Measurements from ENCODE around the gene CDK8.

The CDK8 gene

GRCh38 chr13:26327940-26328725 lies 74.2 kb downstream of the CDK8 start:
- Histone ChIP-seq H3K4me3 (ENCODE audit: low read depth, low read length) (no peak overlapping the region), H3K27me3 (ENCODE audit: insufficient read depth, low read length) (no peaks in the 10 kb centered on the region), H3K79me2 (ENCODE audit: control insufficient read depth, insufficient read depth, low read length, unreplicated experiment) (peaks cover 33% of the 10 kb centered on the region), H3K36me3 (ENCODE audit: insufficient read depth, low read length) (no peaks in the 10 kb centered on the region), H3K4me1 (ENCODE audit: control insufficient read depth, insufficient read depth, low read length, unreplicated experiment) (peaks cover 9% of the 10 kb centered on the region), H3K27ac (ENCODE audit: low read depth, low read length) (no peak overlapping the region), H2AFZ (ENCODE audit: low read length, unreplicated experiment) (no peak overlapping the region)

- Histone ChIP-seq H3K27ac (ENCODE audit: low read depth, low read length) (no peak overlapping the region), H2AFZ (ENCODE audit: low read length, unreplicated experiment) (no peak overlapping the region), H3K27me3 (ENCODE audit: insufficient read depth, low read length) (no peaks in the 10 kb centered on the region), H3K36me3 (ENCODE audit: insufficient read depth, low read length) (no peaks in the 10 kb centered on the region), H3K4me1 (ENCODE audit: control insufficient read depth, insufficient read depth, low read length, unreplicated experiment) (no peaks in the 10 kb centered on the region), H3K4me3 (ENCODE audit: low read depth, low read length) (no peak overlapping the region), H3K79me2 (ENCODE audit: control insufficient read depth, insufficient read depth, low read length, unreplicated experiment) (peaks cover 29% of the 10 kb centered on the region)
Observed at GRCh38 chr13:26335158-26335557, 81.2 kb downstream of the CDK8 start.

- H3K79me2 ChIP-seq (ENCODE audit: control insufficient read depth, insufficient read depth, low read length, unreplicated experiment): peaks cover 2% of the 10 kb centered on the region
- no peaks in the 10 kb centered on the region for H3K36me3 ChIP-seq (ENCODE audit: insufficient read depth, low read length)
- H3K27me3 ChIP-seq (ENCODE audit: insufficient read depth, low read length): no peaks in the 10 kb centered on the region
- H2AFZ ChIP-seq (ENCODE audit: low read length, unreplicated experiment): no peak overlapping the region
- H3K4me3 ChIP-seq (ENCODE audit: low read depth, low read length): no peak overlapping the region
- no peak overlapping the region for H3K27ac ChIP-seq (ENCODE audit: low read depth, low read length)
- no peaks in the 10 kb centered on the region for H3K4me1 ChIP-seq (ENCODE audit: control insufficient read depth, insufficient read depth, low read length, unreplicated experiment)
Observed at GRCh38 chr13:26340807-26341206, 86.9 kb downstream of the CDK8 start.

- H3K4me1 ChIP-seq (ENCODE audit: control insufficient read depth, insufficient read depth, low read length, unreplicated experiment): no peaks in the 10 kb centered on the region
- no peaks in the 10 kb centered on the region for H3K79me2 ChIP-seq (ENCODE audit: control insufficient read depth, insufficient read depth, low read length, unreplicated experiment)
- H3K27ac ChIP-seq (ENCODE audit: low read depth, low read length): no peak overlapping the region
- no peaks in the 10 kb centered on the region for H3K36me3 ChIP-seq (ENCODE audit: insufficient read depth, low read length)
- no peak overlapping the region for H3K4me3 ChIP-seq (ENCODE audit: low read depth, low read length)
- H3K27me3 ChIP-seq (ENCODE audit: insufficient read depth, low read length): no peaks in the 10 kb centered on the region
- H2AFZ ChIP-seq (ENCODE audit: low read length, unreplicated experiment): no peak overlapping the region
Observed at GRCh38 chr13:26342898-26343297, 89.0 kb downstream of the CDK8 start.

- H3K27me3 ChIP-seq (ENCODE audit: insufficient read depth, low read length): no peaks in the 10 kb centered on the region
- no peaks in the 10 kb centered on the region for H3K79me2 ChIP-seq (ENCODE audit: control insufficient read depth, insufficient read depth, low read length, unreplicated experiment)
- no peaks in the 10 kb centered on the region for H3K4me1 ChIP-seq (ENCODE audit: control insufficient read depth, insufficient read depth, low read length, unreplicated experiment)
- H3K36me3 ChIP-seq (ENCODE audit: insufficient read depth, low read length): no peaks in the 10 kb centered on the region
- no peak overlapping the region for H3K4me3 ChIP-seq (ENCODE audit: low read depth, low read length)
- H3K27ac ChIP-seq (ENCODE audit: low read depth, low read length): no peak overlapping the region
- no peak overlapping the region for H2AFZ ChIP-seq (ENCODE audit: low read length, unreplicated experiment)
Observed at GRCh38 chr13:26343816-26344215, 89.9 kb downstream of the CDK8 start.

DNA sequence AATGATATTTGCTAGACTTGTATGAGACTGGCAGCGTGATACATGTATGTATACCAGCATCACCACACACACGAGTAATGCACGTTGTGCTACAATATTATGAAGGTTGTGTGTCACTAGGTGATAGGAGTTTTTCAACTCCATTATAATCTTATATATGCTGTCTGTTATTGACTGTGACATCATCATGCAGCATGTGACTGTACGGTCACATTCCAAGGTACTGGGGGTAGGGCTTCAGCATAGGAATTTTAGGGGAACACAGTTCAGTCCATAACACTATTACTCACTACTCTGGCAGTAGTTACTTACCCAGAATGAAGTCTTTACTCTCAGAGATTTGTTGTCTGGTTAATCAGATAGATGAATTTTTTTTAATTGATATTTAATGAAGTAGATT lies 91.1 kb downstream of the CDK8 start:
- H3K27ac ChIP-seq (ENCODE audit: low read depth, low read length): no peak overlapping the region
- no peaks in the 10 kb centered on the region for H3K27me3 ChIP-seq (ENCODE audit: insufficient read depth, low read length)

GRCh38 chr13:26348966-26349365 lies 95.0 kb downstream of the CDK8 start:
- H3K79me2 ChIP-seq (ENCODE audit: control insufficient read depth, insufficient read depth, low read length, unreplicated experiment): no peaks in the 10 kb centered on the region
- H3K4me3 ChIP-seq (ENCODE audit: low read depth, low read length): no peak overlapping the region
- no peak overlapping the region for H2AFZ ChIP-seq (ENCODE audit: low read length, unreplicated experiment)
- H3K27ac ChIP-seq (ENCODE audit: low read depth, low read length): no peak overlapping the region
- H3K36me3 ChIP-seq (ENCODE audit: insufficient read depth, low read length): no peaks in the 10 kb centered on the region
- H3K4me1 ChIP-seq (ENCODE audit: control insufficient read depth, insufficient read depth, low read length, unreplicated experiment): no peaks in the 10 kb centered on the region
- H3K27me3 ChIP-seq (ENCODE audit: insufficient read depth, low read length): no peaks in the 10 kb centered on the region

More for the DNA sequence above, 91.1 kb downstream of the CDK8 start:
- no peaks in the 10 kb centered on the region for H3K79me2 ChIP-seq (ENCODE audit: control insufficient read depth, insufficient read depth, low read length, unreplicated experiment)
- H3K4me1 ChIP-seq (ENCODE audit: control insufficient read depth, insufficient read depth, low read length, unreplicated experiment): no peaks in the 10 kb centered on the region
- H3K4me3 ChIP-seq (ENCODE audit: low read depth, low read length): no peak overlapping the region
- H3K36me3 ChIP-seq (ENCODE audit: insufficient read depth, low read length): no peaks in the 10 kb centered on the region
- no peak overlapping the region for H2AFZ ChIP-seq (ENCODE audit: low read length, unreplicated experiment)

DNA sequence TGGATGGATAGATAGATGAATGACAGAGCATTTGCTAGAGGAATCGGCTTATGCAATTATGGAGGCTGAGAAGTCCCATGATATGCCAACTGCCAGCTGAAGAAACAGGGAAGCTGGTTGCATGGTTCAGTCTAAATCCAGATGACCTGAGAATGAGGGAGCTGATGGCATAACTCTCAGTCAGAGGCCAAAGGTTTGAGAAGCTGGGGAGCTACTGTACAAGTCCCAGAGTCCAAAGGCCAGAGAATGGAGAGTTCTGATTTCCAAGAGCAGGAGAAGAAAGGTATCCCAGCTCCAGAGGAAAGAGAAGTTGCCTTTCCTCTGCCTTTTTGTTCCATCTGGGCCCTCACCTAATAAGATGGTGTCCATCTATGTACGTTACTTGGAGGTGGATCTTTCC lies 108.3 kb downstream of the CDK8 start:
- no peak overlapping the region for H3K4me3 ChIP-seq (ENCODE audit: low read depth, low read length)
- H3K79me2 ChIP-seq (ENCODE audit: control insufficient read depth, insufficient read depth, low read length, unreplicated experiment): no peaks in the 10 kb centered on the region
- no peak overlapping the region for H2AFZ ChIP-seq (ENCODE audit: low read length, unreplicated experiment)
- no peaks in the 10 kb centered on the region for H3K27me3 ChIP-seq (ENCODE audit: insufficient read depth, low read length)
- no peaks in the 10 kb centered on the region for H3K36me3 ChIP-seq (ENCODE audit: insufficient read depth, low read length)
- no peaks in the 10 kb centered on the region for H3K4me1 ChIP-seq (ENCODE audit: control insufficient read depth, insufficient read depth, low read length, unreplicated experiment)
- no peak overlapping the region for H3K27ac ChIP-seq (ENCODE audit: low read depth, low read length)

DNA sequence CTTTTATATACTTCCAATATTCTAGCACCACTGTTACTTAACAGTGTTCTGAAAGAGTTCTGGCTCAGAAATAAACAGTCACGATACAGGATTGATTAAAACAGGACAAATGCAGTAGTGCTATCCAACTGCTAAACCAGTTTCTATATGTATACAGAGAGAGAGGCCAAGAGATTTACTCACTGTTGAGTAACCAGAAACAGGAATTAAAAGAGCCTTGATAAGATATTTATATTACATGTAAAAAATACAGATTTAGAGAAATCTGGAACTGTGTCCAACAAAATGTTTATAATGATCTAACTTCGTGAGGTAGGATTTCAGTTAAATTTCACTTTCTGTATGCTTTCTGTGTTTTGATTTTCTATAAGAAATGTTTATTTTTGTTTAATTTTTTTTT lies 116.6 kb downstream of the CDK8 start:
- no peaks in the 10 kb centered on the region for H3K27me3 ChIP-seq (ENCODE audit: insufficient read depth, low read length)
- no peak overlapping the region for H3K4me3 ChIP-seq (ENCODE audit: low read depth, low read length)
- no peak overlapping the region for H2AFZ ChIP-seq (ENCODE audit: low read length, unreplicated experiment)
- H3K36me3 ChIP-seq (ENCODE audit: insufficient read depth, low read length): no peaks in the 10 kb centered on the region
- no peaks in the 10 kb centered on the region for H3K4me1 ChIP-seq (ENCODE audit: control insufficient read depth, insufficient read depth, low read length, unreplicated experiment)
- H3K27ac ChIP-seq (ENCODE audit: low read depth, low read length): no peak overlapping the region
- H3K79me2 ChIP-seq (ENCODE audit: control insufficient read depth, insufficient read depth, low read length, unreplicated experiment): no peaks in the 10 kb centered on the region

GRCh38 chr13:26372747-26373146 lies 118.8 kb downstream of the CDK8 start:
- H2AFZ ChIP-seq (ENCODE audit: low read length, unreplicated experiment): no peak overlapping the region

GRCh38 chr13:26376430-26376829 lies 122.5 kb downstream of the CDK8 start:
- Histone ChIP-seq H3K79me2 (ENCODE audit: control insufficient read depth, insufficient read depth, low read length, unreplicated experiment) (no peaks in the 10 kb centered on the region), H3K4me3 (ENCODE audit: low read depth, low read length) (no peak overlapping the region), H3K4me1 (ENCODE audit: control insufficient read depth, insufficient read depth, low read length, unreplicated experiment) (no peaks in the 10 kb centered on the region), H3K27ac (ENCODE audit: low read depth, low read length) (no peak overlapping the region), H2AFZ (ENCODE audit: low read length, unreplicated experiment) (no peak overlapping the region), H3K27me3 (ENCODE audit: insufficient read depth, low read length) (no peaks in the 10 kb centered on the region), H3K36me3 (ENCODE audit: insufficient read depth, low read length) (no peaks in the 10 kb centered on the region)

More at GRCh38 chr13:26372747-26373146, 118.8 kb downstream of the CDK8 start:
- H3K27ac ChIP-seq (ENCODE audit: low read depth, low read length): no peak overlapping the region
- H3K4me3 ChIP-seq (ENCODE audit: low read depth, low read length): no peak overlapping the region
- H3K79me2 ChIP-seq (ENCODE audit: control insufficient read depth, insufficient read depth, low read length, unreplicated experiment): no peaks in the 10 kb centered on the region
- H3K36me3 ChIP-seq (ENCODE audit: insufficient read depth, low read length): no peaks in the 10 kb centered on the region
- no peaks in the 10 kb centered on the region for H3K27me3 ChIP-seq (ENCODE audit: insufficient read depth, low read length)
- no peaks in the 10 kb centered on the region for H3K4me1 ChIP-seq (ENCODE audit: control insufficient read depth, insufficient read depth, low read length, unreplicated experiment)

Measured in ACC112 (cell line).